SU-DHL-6 (cell line): Measurements from ENCODE around the gene HTR6.

Experiments
- H2AFZ ChIP-seq: fragments of 200-600 bp; sonication (generic); 2 replicates; pipeline ENCODE4 v1.6.1; 2014; ENCODE audit warnings: low read depth, mild to moderate bottlenecking, moderate library complexity, mixed read lengths, antibody characterized with exemption, low read length; ENCODE audit not compliant: severe bottlenecking
- H3F3A ChIP-seq: fragments of 200-600 bp; shearing (Covaris generic); 2 replicates; pipeline ENCODE4 v1.6.0; 2016; ENCODE audit warnings: antibody characterized with exemption, mild to moderate bottlenecking; ENCODE audit not compliant: insufficient read depth
- H3K27ac ChIP-seq: fragments of 200-600 bp; sonication (generic); 2 replicates; pipeline ENCODE4 v1.5.1; 2016; ENCODE audit warnings: low read depth, mild to moderate bottlenecking, low read length, moderate library complexity, mixed read lengths
- H3K27me3 ChIP-seq: fragments of 200-600 bp; sonication (generic), shearing (Covaris generic); 2 replicates; pipeline ENCODE4 v1.6.0; 2014; ENCODE audit warnings: mild to moderate bottlenecking, low read length
- H3K36me3 ChIP-seq: fragments of 200-600 bp; sonication (generic); 2 replicates; pipeline ENCODE4 v1.6.1; 2014; ENCODE audit warnings: mild to moderate bottlenecking, low read length, mixed read lengths
- H3K4me2 ChIP-seq: fragments of 300-600, 200-600 bp; shearing (Covaris generic), sonication (generic); 2 replicates; pipeline ENCODE4 v1.6.0; 2014; ENCODE audit warnings: low read length, low read depth, mild to moderate bottlenecking; ENCODE audit not compliant: poor library complexity, severe bottlenecking
- H3K4me3 ChIP-seq: fragments of 200-600 bp; sonication (generic); 2 replicates; pipeline ENCODE4 v1.5.1; 2014; ENCODE audit warnings: antibody characterized with exemption, low read length, mild to moderate bottlenecking, mixed read lengths; ENCODE audit not compliant: insufficient read depth, poor library complexity, severe bottlenecking
- H3K79me2 ChIP-seq: fragments of 200-600 bp; sonication (generic); 2 replicates; pipeline ENCODE4 v1.6.1; 2014; ENCODE audit warnings: mild to moderate bottlenecking, low read length, moderate library complexity; ENCODE audit not compliant: insufficient read depth
- H3K9ac ChIP-seq: fragments of 200-600 bp; sonication (generic); 2 replicates; pipeline ENCODE4 v1.7.0; 2014; ENCODE audit warnings: mild to moderate bottlenecking, low read length
- H3K9me2 ChIP-seq: fragments of 200-600 bp; sonication (generic); replicated peaks from 2 replicates; pipeline ENCODE4 v1.6.1; 2014; ENCODE audit warnings: low read length; ENCODE audit not compliant: insufficient read depth
- H3K9me3 ChIP-seq: fragments of 200-600 bp; sonication (generic); 2 replicates; pipeline ENCODE4 v1.6.1; 2014; ENCODE audit warnings: low read length, mixed read lengths; ENCODE audit not compliant: insufficient read depth
- H4K20me1 ChIP-seq: fragments of 200-600 bp; sonication (generic); 2 replicates; pipeline ENCODE4 v1.6.1; 2014; ENCODE audit warnings: low read depth, mild to moderate bottlenecking, antibody characterized with exemption, low read length, moderate library complexity, mixed read lengths
- EZH2phosphoT487 ChIP-seq: fragments of 200-600 bp; sonication (generic), shearing (Covaris generic); conservative IDR thresholded peaks from 2 replicates; pipeline ENCODE4 v1.6.1; 2018; ENCODE audit warnings: mild to moderate bottlenecking, antibody characterized with exemption, low read length, moderate library complexity, mixed read lengths
- TF ChIP-seq, protein P1 (sequence below): fragments of 200-600 bp; sonication (generic); IDR thresholded peaks from one replicate; pipeline ENCODE4 v1.5.1; 2017; ENCODE audit warnings: antibody characterized with exemption, mild to moderate bottlenecking, low read length, moderate library complexity; ENCODE audit not compliant: insufficient read depth, poor library complexity, severe bottlenecking

Gene HTR6

DNA sequence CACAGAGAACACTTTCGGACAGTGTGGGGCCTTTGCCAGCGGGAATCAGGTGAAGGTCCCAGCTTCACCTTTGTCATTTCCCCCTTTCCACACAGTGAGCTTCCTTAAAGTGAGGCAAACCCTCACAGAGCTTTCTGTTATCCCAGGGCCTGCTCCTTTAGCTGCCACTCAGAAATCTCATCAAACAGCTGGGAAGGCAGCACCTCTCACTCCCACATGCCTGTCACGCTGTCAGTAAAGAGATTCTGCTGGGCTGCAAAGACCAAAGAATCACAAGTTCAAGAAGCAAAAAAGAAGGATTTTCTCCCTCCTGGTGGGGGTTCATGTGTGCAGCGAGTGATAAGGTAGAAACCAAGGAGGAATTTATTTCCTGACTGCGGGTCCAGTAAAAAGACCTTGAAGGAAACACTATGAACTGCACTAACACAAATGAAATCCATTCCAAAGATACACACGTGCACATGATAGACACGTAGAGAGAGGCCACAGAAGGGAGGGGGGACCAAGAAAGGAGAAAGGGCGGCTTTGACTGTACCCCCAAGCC lies 44.0 kb downstream of the HTR6 start:
- no peak overlapping the region for H3K4me3 ChIP-seq
- H3K79me2 ChIP-seq = no peaks in the 10 kb centered on the region
- no peak overlapping the region for H3K4me2 ChIP-seq
- H4K20me1 ChIP-seq = no peaks in the 10 kb centered on the region
- no peak overlapping the region for H3K27ac ChIP-seq
- no peak overlapping the region for H3K9ac ChIP-seq
- no peaks in the 10 kb centered on the region for H3K27me3 ChIP-seq
- no peak for TF ChIP-seq EZH2phosphoT487
- TF ChIP-seq, protein P1, sequence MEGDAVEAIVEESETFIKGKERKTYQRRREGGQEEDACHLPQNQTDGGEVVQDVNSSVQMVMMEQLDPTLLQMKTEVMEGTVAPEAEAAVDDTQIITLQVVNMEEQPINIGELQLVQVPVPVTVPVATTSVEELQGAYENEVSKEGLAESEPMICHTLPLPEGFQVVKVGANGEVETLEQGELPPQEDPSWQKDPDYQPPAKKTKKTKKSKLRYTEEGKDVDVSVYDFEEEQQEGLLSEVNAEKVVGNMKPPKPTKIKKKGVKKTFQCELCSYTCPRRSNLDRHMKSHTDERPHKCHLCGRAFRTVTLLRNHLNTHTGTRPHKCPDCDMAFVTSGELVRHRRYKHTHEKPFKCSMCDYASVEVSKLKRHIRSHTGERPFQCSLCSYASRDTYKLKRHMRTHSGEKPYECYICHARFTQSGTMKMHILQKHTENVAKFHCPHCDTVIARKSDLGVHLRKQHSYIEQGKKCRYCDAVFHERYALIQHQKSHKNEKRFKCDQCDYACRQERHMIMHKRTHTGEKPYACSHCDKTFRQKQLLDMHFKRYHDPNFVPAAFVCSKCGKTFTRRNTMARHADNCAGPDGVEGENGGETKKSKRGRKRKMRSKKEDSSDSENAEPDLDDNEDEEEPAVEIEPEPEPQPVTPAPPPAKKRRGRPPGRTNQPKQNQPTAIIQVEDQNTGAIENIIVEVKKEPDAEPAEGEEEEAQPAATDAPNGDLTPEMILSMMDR = no peak
- no peak overlapping the region for H2AFZ ChIP-seq
- no peaks in the 10 kb centered on the region for H3K36me3 ChIP-seq
- H3K9me2 ChIP-seq = no peaks in the 10 kb centered on the region
- no peaks in the 10 kb centered on the region for H3K9me3 ChIP-seq
- H3F3A ChIP-seq = no peaks in the 10 kb centered on the region

- Histone ChIP-seq H3K36me3 (no peaks in the 10 kb centered on the region), H2AFZ (no peak overlapping the region), H3K27me3 (no peaks in the 10 kb centered on the region)
Observed at GRCh38 chr1:19709260-19709793, 44.7 kb downstream of the HTR6 start.

GRCh38 chr1:19710825-19711611 lies 46.3 kb downstream of the HTR6 start:
- H3K36me3 ChIP-seq = no peaks in the 10 kb centered on the region
- H3K4me2 ChIP-seq = no peak overlapping the region
- H3K9ac ChIP-seq = no peak overlapping the region
- H3K27ac ChIP-seq = no peak overlapping the region
- no peaks in the 10 kb centered on the region for H3K9me2 ChIP-seq
- no peak overlapping the region for H3K4me3 ChIP-seq
- H3K27me3 ChIP-seq = no peaks in the 10 kb centered on the region
- H3K79me2 ChIP-seq = no peaks in the 10 kb centered on the region
- H2AFZ ChIP-seq = no peak overlapping the region
- no peaks in the 10 kb centered on the region; the same call in 1 of the 2 replicates for H3F3A ChIP-seq
- TF ChIP-seq, protein P1 = no peak
- TF ChIP-seq EZH2phosphoT487 = no peak
- no peaks in the 10 kb centered on the region for H4K20me1 ChIP-seq
- no peaks in the 10 kb centered on the region for H3K9me3 ChIP-seq

More at GRCh38 chr1:19709260-19709793, 44.7 kb downstream of the HTR6 start:
- no peaks in the 10 kb centered on the region for H3K9me3 ChIP-seq
- no peak overlapping the region for H3K27ac ChIP-seq
- TF ChIP-seq, protein P1 = no peak
- no peak for TF ChIP-seq EZH2phosphoT487
- no peak overlapping the region for H3K9ac ChIP-seq
- no peaks in the 10 kb centered on the region for H3K9me2 ChIP-seq
- H3K79me2 ChIP-seq = no peaks in the 10 kb centered on the region
- no peaks in the 10 kb centered on the region for H4K20me1 ChIP-seq
- no peak overlapping the region for H3K4me3 ChIP-seq
- H3F3A ChIP-seq = no peaks in the 10 kb centered on the region; the same call in 1 of the 2 replicates
- H3K4me2 ChIP-seq = no peak overlapping the region
